ENCODE data around the gene MAK. TPM values are rescaled to one million over a fixed set of nuclear protein-coding genes. Genes with fewer than 3 reads are reported as not detected.
"Not testable (repeated sequence)": the region's sequence is repeated elsewhere in the genome, so short reads cannot be mapped to it uniquely, and the experiment has no call there.

Gene MAK
- polyA plus RNA-seq, 1 donor from 2014 or later: not detected

DNA sequence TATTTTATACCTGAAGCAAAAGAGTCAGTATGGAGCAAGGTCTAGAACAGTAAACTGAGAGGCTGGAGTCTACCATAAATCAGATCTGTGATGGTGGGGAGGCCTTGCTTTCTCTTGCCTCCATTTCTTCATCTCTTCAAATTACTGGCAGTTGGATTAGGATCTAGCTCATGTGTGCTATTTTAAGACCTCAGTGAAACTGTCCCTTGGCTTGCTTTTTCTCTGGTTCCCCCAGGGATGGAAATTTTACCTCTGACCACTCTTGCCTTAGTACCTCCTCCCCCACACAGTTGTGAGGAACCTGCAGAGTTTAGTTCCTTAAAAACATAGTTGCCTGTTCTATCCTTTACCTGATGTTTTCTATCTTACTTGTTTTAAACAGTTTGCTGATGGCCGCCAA, 82.3 kb downstream of the MAK start:
- no peak overlapping the region for H3K27ac ChIP-seq (ENCODE audit: low read length)
- TF ChIP-seq POLR2AphosphoS5 (IDR thresholded peaks at IDR 0.05): no peak
- no peak for TF ChIP-seq EP300 (conservative IDR thresholded peaks at IDR 0.05; ENCODE audit: poor library complexity, severe bottlenecking)
- TF ChIP-seq, protein P1, sequence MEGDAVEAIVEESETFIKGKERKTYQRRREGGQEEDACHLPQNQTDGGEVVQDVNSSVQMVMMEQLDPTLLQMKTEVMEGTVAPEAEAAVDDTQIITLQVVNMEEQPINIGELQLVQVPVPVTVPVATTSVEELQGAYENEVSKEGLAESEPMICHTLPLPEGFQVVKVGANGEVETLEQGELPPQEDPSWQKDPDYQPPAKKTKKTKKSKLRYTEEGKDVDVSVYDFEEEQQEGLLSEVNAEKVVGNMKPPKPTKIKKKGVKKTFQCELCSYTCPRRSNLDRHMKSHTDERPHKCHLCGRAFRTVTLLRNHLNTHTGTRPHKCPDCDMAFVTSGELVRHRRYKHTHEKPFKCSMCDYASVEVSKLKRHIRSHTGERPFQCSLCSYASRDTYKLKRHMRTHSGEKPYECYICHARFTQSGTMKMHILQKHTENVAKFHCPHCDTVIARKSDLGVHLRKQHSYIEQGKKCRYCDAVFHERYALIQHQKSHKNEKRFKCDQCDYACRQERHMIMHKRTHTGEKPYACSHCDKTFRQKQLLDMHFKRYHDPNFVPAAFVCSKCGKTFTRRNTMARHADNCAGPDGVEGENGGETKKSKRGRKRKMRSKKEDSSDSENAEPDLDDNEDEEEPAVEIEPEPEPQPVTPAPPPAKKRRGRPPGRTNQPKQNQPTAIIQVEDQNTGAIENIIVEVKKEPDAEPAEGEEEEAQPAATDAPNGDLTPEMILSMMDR (IDR thresholded peaks at IDR 0.05; ENCODE audit: poor library complexity, severe bottlenecking): no peak
- TF ChIP-seq, protein P2, sequence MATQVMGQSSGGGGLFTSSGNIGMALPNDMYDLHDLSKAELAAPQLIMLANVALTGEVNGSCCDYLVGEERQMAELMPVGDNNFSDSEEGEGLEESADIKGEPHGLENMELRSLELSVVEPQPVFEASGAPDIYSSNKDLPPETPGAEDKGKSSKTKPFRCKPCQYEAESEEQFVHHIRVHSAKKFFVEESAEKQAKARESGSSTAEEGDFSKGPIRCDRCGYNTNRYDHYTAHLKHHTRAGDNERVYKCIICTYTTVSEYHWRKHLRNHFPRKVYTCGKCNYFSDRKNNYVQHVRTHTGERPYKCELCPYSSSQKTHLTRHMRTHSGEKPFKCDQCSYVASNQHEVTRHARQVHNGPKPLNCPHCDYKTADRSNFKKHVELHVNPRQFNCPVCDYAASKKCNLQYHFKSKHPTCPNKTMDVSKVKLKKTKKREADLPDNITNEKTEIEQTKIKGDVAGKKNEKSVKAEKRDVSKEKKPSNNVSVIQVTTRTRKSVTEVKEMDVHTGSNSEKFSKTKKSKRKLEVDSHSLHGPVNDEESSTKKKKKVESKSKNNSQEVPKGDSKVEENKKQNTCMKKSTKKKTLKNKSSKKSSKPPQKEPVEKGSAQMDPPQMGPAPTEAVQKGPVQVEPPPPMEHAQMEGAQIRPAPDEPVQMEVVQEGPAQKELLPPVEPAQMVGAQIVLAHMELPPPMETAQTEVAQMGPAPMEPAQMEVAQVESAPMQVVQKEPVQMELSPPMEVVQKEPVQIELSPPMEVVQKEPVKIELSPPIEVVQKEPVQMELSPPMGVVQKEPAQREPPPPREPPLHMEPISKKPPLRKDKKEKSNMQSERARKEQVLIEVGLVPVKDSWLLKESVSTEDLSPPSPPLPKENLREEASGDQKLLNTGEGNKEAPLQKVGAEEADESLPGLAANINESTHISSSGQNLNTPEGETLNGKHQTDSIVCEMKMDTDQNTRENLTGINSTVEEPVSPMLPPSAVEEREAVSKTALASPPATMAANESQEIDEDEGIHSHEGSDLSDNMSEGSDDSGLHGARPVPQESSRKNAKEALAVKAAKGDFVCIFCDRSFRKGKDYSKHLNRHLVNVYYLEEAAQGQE (IDR thresholded peaks at IDR 0.05; ENCODE audit: borderline replicate concordance): no peak
- no peak for TF ChIP-seq TAF1 (IDR thresholded peaks at IDR 0.05; ENCODE audit: low read depth)
- TF ChIP-seq EZH2 (IDR thresholded peaks at IDR 0.05; ENCODE audit: borderline replicate concordance, insufficient read depth, low read length, poor library complexity, severe bottlenecking): no peak
- no peak for TF ChIP-seq MXI1 (conservative IDR thresholded peaks at IDR 0.05; ENCODE audit: poor library complexity, severe bottlenecking)
- no peak for TF ChIP-seq SMC3 (conservative IDR thresholded peaks at IDR 0.05; ENCODE audit: poor library complexity)
- TF ChIP-seq RAD21 (conservative IDR thresholded peaks at IDR 0.05): no peak
- no peaks in the 10 kb centered on the region for H3K9me3 ChIP-seq (ENCODE audit: low read length)
- peaks cover 13% of the 10 kb centered on the region for H3K36me3 ChIP-seq (ENCODE audit: insufficient read depth, low read length)
- no peak overlapping the region for H2AFZ ChIP-seq (ENCODE audit: low read depth, low read length)
- H3K27me3 ChIP-seq (ENCODE audit: insufficient read depth, low read depth, low read length): no peaks in the 10 kb centered on the region
- no peak overlapping the region for H3K4me2 ChIP-seq (ENCODE audit: low read length)
- no peaks in the 10 kb centered on the region for H3F3A ChIP-seq (ENCODE audit: insufficient read depth, low read length, poor library complexity, severe bottlenecking)
- H3K9me2 ChIP-seq (ENCODE audit: insufficient read depth, low read length): no peaks in the 10 kb centered on the region
- no peaks in the 10 kb centered on the region for H3K79me2 ChIP-seq (replicated peaks; ENCODE audit: insufficient read depth, low read length)
- no peaks in the 10 kb centered on the region for H4K20me1 ChIP-seq (ENCODE audit: insufficient read depth)
- H3K9ac ChIP-seq (ENCODE audit: low read length): no peak overlapping the region
- no peak overlapping the region for H3K4me3 ChIP-seq (ENCODE audit: low read length)

DNA sequence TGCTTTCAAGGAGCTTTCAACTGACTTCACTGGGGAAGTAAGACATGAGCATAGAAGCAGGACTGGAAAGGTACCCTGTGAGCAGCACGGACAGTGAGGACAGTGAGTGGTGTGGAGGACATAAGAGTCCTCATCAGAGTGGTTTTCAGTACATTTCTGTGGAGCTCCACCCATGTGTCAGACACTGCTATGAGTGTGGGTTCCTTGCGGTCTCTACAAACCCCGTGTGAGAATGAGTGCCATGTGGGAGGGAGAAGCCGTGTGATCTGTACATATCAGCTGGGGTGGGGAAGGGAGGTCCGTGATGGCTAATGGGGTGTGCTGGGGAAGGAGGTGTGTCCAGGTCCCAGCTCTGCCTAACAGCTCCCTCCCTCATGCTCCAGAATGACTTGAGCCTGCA, 86.6 kb downstream of the MAK start:
- Histone ChIP-seq H3K79me2 (replicated peaks; ENCODE audit: insufficient read depth, low read length) (peaks cover 19% of the 10 kb centered on the region), H3K36me3 (ENCODE audit: insufficient read depth, low read length) (peaks cover 13% of the 10 kb centered on the region)
- H3K27me3 ChIP-seq (ENCODE audit: insufficient read depth, low read depth, low read length); H3K27ac ChIP-seq (ENCODE audit: low read length); H3K9ac ChIP-seq (ENCODE audit: low read length); H3K9me3 ChIP-seq (ENCODE audit: low read length); H3K4me3 ChIP-seq (ENCODE audit: low read length); H3F3A ChIP-seq (ENCODE audit: insufficient read depth, low read length, poor library complexity, severe bottlenecking); H4K20me1 ChIP-seq (ENCODE audit: insufficient read depth); H3K4me2 ChIP-seq (ENCODE audit: low read length); H3K9me2 ChIP-seq (ENCODE audit: insufficient read depth, low read length); H2AFZ ChIP-seq (ENCODE audit: low read depth, low read length): not testable (repeated sequence)

DNA sequence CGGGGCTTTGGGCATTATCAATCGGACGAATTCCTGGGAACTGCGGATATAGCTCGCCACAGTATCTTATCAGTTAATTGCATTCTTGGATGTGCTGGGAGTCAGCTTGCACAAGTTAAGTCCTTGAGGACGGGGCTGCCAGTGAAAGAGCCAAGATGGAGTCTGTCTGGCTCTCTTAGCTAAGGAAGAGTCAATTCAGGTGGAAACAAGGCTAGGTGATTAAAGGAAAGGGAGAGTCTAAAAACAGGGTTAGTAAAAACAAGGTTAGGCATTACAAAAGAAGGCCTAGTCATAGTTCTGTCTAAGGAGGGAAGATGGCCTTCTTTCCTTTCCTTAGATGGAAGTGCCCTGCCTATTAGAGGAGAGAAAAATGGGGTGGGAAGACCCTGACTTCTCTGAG, 87.8 kb downstream of the MAK start:
- not testable (repeated sequence) for H3K9me3 ChIP-seq (ENCODE audit: low read length); H3K4me3 ChIP-seq (ENCODE audit: low read length); H3K36me3 ChIP-seq (ENCODE audit: insufficient read depth, low read length); H3K27me3 ChIP-seq (ENCODE audit: insufficient read depth, low read depth, low read length); H2AFZ ChIP-seq (ENCODE audit: low read depth, low read length); H4K20me1 ChIP-seq (ENCODE audit: insufficient read depth); H3K27ac ChIP-seq (ENCODE audit: low read length); H3K9ac ChIP-seq (ENCODE audit: low read length); H3F3A ChIP-seq (ENCODE audit: insufficient read depth, low read length, poor library complexity, severe bottlenecking); H3K4me2 ChIP-seq (ENCODE audit: low read length); H3K9me2 ChIP-seq (ENCODE audit: insufficient read depth, low read length)
- peaks cover 19% of the 10 kb centered on the region for H3K79me2 ChIP-seq (replicated peaks; ENCODE audit: insufficient read depth, low read length)
